ENCODE data around the gene HCRTR1.
A peak's percentile ranks its signal among the peaks of the same experiment; 100 is the strongest.

The HCRTR1 gene

DNA sequence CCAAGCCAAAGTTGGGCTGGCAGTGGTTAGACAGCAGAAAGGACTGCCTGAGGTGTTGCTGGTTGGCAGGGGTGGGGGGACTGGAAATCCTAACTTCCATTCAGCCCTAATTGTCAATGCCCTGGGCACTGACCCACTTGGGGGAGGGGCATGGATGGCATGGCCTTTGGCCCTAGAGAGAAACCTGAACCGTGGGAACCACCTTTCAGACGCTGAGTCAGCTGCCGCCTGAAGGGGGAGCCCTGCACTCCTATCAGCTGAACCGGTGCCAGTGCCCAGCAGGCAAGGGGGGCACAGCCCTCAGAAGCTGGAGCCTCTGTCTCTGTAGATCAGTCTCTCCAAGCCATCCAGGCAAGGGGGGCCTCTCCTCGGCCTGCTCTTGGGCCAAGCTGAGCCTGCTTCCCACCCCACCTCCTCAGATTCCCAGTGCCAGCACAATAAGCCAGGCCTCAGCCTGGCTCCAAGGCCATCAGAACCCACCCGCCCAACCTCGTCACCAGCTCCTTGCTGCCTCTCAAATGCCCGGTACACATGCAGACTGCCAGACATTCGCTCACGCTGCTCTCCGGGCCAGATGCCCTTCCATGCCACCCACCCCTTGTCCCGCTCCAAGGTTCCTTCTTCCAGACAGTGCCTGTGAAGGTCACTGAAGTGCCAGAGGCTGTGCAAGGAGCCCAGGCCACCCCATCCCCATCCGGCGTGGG is 29.6 kb upstream of the HCRTR1 start:
- H3K4me3 ChIP-seq (ENCODE audit: low read depth, low read length): no peak overlapping the region
- TF ChIP-seq, protein P1, sequence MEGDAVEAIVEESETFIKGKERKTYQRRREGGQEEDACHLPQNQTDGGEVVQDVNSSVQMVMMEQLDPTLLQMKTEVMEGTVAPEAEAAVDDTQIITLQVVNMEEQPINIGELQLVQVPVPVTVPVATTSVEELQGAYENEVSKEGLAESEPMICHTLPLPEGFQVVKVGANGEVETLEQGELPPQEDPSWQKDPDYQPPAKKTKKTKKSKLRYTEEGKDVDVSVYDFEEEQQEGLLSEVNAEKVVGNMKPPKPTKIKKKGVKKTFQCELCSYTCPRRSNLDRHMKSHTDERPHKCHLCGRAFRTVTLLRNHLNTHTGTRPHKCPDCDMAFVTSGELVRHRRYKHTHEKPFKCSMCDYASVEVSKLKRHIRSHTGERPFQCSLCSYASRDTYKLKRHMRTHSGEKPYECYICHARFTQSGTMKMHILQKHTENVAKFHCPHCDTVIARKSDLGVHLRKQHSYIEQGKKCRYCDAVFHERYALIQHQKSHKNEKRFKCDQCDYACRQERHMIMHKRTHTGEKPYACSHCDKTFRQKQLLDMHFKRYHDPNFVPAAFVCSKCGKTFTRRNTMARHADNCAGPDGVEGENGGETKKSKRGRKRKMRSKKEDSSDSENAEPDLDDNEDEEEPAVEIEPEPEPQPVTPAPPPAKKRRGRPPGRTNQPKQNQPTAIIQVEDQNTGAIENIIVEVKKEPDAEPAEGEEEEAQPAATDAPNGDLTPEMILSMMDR (IDR thresholded peaks at IDR 0.05; ENCODE audit: low read depth, low read length): peak; percentile 51

DNA sequence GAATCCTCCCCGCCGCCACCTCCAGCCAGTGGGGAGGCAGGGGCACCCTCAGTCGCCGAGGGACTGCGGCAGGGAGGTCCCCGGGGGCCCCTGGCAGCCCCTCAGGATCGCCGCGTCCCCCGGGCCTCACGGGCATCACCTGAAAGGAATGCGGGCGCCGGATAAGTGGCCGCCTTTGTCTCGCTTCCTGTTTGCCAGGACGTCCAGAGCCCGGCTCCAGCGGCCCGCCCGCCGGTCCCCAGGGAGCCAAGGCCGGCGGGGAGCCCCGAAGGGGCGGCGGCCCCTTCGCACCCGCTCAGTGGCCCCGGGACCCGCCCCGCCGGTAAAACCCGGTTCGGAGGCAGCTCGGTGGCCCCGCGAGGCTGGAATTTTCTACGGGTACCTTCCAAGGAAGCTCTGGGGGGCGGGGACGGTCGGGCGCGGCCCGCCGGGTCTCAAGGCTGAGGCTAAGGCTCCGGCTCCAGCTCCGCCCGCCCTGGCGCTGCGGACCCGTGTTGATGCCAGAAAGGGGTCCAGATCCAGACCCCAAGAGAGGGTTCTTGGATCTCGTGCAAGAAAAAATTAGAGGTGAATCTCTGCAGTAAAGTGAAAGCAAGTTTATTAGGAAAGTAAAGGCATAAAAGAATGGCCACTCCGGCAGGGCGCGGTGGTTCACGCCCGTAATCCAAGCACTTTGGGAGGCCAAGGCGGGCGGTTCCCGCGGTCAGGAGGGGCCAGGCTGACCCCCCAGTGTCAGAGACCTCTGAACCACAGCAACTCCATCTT is 28.6 kb upstream of the HCRTR1 start:
- TF ChIP-seq, protein P1 (IDR thresholded peaks at IDR 0.05; ENCODE audit: low read depth, low read length): no peak
- H3K4me3 ChIP-seq (ENCODE audit: low read depth, low read length): no peak overlapping the region

DNA sequence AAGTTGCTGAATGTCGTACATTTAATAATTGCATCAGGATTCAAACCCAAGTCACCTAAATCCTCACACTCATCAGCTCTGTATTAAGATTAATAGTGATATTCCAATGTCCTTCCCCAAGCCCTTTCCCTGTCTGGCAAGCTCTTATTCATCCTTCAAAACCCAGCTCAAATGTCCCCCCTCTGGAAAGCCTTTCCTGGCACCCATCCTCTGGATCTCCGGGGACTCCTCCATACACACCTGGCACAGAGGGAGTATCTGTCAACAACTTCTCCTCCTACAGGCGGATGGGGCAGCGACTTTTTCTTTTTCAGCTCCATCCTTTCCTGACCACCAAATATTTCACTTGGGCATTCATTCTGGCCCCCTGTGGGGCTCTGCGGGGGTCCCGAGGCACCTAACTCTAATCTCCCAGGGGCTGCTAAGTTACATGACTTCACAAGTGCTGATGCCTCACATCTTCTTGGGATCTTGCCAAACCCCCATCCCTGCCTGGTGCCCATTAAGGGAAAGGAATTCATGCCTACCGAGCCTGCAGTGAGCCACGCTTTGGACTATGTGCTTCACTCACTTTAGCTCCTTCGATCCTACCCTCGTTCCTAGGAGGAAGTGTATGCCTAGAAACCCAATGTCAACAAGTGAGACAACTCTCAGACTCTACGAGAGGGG is 25.9 kb upstream of the HCRTR1 start:
- H3K4me3 ChIP-seq (ENCODE audit: low read depth, low read length): no peak overlapping the region
- TF ChIP-seq, protein P1 (IDR thresholded peaks at IDR 0.05; ENCODE audit: low read depth, low read length): no peak

DNA sequence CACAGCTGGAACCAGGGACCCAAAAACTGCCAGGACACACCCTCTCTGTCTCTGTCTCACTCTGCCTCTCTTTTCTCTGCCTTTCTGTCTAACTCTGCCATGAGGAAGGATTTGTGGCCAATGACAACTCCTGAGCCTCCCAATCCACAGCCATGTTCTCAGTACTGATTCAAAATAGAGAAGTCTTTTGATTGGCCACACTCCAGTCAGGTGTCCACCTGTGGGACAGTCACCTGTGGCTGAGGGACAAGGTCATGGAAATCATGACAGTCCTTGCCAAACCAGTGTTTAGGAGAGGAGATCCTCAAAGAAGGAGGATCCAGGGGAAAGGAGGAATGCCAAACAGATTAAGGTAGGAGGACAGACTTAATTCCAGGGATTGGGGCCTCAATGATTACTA is 25.4 kb upstream of the HCRTR1 start:
- TF ChIP-seq, protein P1 (IDR thresholded peaks at IDR 0.05; ENCODE audit: low read depth, low read length): no peak
- H3K4me3 ChIP-seq (ENCODE audit: low read depth, low read length): no peak overlapping the region

DNA sequence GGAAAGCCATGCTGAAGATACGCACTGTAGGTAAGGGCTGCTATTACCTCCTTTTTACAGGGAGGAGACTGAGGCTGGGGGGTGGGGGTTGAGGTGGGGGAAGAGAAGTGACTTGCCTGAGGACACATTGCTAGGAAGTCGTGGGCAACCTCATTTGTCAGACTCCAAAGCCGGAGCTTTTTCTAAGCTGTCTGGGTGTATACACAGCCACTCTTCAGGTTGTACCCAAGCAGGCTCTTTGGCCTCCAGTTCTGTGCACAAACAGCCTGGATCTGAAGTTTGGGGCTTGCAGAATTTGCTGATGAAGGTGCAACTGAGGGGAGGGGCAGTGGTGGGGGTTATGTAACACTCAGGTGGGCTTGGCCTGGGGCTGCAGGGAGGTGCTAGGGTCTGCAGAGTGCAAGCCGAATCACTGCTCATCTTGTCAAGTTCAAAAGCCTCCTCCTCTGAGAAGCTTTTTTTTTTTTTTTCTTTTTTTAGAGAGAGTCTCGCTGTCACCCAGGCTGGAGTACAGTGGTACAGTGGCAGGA is 24.3 kb upstream of the HCRTR1 start:
- TF ChIP-seq, protein P1 (IDR thresholded peaks at IDR 0.05; ENCODE audit: low read depth, low read length): no peak
- H3K4me3 ChIP-seq (ENCODE audit: low read depth, low read length): no peak overlapping the region

DNA sequence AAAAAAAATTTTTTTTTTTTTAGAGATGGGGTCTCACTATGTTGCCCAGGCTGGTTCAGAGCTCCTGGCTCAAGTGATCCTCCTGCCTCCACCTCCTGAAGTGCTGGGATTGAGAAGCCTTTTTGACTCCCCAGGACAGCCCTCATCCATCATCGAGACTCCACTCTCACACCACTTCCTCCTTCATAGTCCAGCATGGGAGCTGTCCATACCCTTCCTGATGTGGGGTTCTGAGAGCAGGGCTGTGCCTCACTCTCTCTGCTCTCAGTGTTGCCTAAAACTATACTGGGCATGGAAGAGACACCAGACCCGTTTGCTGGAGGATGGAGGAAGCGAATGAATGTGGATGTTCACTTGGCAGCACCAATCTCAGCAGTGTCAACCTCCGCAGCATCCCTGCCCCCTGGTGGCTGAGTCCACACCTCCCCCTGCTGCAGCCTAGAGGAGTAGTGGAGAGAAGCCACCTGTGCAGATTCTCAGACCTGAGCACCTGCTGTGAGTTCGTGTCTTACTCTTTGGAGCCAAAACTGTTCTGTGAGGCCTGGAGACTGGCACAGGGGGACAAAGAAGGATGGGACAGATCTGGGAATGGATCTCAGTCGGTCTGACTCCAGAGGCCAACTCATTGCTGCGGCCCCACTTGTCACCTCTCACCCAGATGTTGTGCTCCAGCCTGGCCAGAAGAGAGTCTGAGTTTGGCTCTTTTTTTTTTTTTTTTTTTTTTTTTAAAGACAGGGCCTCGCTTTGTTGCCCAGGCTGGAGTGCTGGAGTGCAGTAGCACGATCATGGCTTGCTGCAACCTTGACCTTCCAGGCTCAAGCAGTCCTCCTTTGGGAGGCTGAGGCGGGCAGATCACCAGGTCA is 23.5 kb upstream of the HCRTR1 start:
- H3K4me3 ChIP-seq (ENCODE audit: low read depth, low read length): no peak overlapping the region
- TF ChIP-seq, protein P1 (IDR thresholded peaks at IDR 0.05; ENCODE audit: low read depth, low read length): peak; percentile 91
